MM.1S (cell line): Measurements from ENCODE around the gene ADGRD1.

Experiments
- CTCF ChIP-seq: fragments of 300-600 bp; sonication (generic); IDR thresholded peaks from 2 replicates; pipeline ENCODE4 v1.5.1; 2016; ENCODE audit warnings: antibody characterized with exemption, low read length, mixed read lengths
- EZH2phosphoT487 ChIP-seq: fragments of 300-600 bp; sonication (generic); IDR thresholded peaks from 2 replicates; pipeline ENCODE4 v1.6.1; 2018; ENCODE audit warnings: antibody characterized with exemption, low read length

DNA sequence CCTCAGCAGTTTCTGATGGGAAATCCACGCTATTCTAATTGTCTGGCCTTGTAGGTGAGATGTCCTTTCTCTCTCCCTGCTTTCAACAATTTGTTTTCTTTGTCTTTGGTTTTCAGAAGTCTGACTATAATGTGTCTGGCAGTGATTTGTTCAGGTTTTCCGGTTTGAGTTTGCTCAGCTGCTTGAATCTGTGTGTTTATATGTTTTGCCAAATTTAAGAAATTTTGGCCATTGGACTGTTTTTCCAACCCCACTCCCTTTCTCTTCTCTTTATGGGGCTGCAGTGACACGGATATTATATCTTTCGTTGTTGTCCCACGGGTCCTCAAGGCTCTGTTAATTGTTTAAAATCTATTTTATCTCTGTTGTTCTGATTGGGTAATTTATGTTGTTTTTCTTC is 105.0 kb downstream of the ADGRD1 start:
- TF ChIP-seq CTCF (no peak), EZH2phosphoT487 (no peak)
